CD1c-positive myeloid dendritic cell (primary cell): ENCODE results near the gene CA14.
"Not testable (repeated sequence)": the region's sequence is repeated elsewhere in the genome, so short reads cannot be mapped to it uniquely, and the experiment has no call there.

ENCODE experiments used
- DNase-seq: peaks from one replicate; pipeline ENCODE4 v3.0.0-alpha.2; 2016; ENCODE audit errors: extremely low spot score

Gene CA14

DNA sequence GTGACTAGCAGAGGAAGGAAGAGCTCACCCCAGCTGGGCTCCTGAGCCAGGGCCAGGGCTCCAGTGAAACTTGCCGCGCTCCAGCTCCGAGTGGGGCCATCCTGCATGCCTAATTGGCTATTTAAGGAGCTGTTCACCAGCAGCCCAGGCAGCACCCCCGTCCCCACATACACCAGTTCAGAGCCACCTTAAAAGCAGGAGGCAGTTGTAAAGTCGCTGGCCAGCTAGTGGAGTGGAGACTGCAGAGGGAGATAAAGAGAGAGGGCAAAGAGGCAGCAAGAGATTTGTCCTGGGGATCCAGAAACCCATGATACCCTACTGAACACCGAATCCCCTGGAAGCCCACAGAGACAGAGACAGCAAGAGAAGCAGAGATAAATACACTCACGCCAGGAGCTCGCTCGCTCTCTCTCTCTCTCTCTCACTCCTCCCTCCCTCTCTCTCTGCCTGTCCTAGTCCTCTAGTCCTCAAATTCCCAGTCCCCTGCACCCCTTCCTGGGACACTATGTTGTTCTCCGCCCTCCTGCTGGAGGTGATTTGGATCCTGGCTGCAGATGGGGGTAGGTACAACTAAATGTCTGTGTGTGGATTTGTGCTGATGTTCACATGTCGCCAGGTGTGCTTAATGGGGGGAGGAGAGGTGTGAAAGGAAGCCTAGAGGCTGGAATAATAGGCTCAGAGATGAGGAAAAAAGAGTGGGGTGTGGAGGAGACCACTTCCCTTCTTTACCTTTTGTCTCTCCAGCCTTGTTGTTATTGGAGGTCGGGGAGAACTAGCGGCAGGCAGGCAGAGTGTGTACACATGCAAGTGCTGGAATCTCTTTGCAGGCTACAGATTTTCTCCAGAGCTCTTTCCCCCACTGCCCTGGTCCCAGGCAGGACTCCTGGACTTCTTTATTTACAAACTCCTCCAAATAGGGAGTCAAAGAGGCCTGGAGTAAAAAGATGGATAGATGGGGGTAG, at the start of gene CA14:
TSS of gene CA14 (plus strand) at position 151 of the 962 bp plus-strand sequence. CDS start at position 506, 355 bp downstream.
- no peak for DNase-seq

DNA sequence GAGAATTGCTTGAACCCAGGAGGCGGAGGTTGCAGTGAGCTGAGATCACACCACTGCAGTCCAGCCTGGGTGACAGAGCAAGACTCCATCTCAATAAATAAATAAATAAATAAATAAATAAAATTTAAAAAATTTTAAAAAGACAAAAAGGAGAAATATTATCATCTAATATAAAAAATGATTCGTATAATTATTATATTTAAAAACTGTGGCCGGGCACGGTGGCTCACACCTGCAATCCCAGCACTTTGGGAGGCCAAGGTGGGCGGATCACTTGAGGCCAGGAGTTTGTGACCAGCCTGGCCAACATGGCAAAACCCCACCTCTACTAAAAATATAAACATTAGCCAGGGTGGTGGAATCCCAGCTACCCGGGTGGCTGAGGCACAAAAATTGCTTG, 49.1 kb upstream of the CA14 start:
- DNase-seq: not testable (repeated sequence)

DNA sequence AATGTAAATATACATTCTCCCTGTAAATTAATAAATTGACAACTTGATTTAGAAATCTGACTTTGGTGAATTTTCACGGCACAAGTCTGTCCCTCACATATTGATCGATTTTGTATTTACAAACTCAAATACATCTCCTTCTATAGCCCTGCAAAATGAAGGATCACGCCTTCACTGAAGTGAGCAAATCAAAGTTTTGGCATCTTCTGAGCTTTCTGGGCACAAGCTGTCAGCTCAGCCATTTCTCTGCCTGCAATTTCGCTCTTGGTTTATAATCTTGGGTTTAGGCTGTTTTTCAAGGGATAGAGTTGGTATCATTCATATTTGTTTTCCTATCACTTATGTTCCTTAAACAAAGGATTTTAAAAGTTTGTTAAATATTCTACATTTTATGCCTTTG, 47.5 kb upstream of the CA14 start:
- DNase-seq: no peak

DNA sequence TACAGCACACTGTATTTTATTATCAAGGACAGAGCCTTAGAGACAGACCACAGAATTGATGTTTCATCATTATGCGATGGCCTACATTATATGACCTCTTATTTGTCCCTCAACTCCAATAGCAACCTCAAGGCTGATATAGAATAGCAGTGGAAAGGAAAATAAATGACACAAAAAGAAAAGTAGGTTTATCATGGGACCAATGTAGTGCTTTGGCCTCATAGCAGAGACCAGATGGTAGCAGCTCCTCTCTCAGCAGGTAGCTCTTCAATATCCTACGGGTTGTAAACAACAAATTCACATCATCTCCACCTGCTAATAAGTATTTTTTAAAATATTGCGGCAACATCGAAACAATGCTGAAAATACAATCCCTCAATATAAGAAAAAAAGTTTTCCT, 46.9 kb upstream of the CA14 start:
- no peak for DNase-seq

DNA sequence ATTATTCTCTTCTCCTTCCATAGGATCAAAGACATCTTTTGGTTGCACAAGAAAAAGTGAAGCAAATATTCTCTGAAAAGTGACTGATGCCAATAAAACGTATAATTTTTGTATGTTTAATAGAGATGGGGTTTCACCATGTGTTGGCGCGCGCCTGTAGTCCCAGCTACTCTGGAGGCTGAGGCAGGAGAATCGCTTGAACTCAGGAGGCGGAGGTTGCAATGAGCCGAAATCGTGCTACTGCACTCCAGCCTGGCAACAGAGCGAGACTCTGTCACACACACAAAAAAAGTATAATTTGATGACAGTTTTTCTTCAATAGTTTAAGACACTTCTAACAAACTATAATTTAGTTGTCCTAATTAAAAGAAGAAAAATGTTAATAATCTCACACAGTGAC, 45.5 kb upstream of the CA14 start:
- DNase-seq: no peak

DNA sequence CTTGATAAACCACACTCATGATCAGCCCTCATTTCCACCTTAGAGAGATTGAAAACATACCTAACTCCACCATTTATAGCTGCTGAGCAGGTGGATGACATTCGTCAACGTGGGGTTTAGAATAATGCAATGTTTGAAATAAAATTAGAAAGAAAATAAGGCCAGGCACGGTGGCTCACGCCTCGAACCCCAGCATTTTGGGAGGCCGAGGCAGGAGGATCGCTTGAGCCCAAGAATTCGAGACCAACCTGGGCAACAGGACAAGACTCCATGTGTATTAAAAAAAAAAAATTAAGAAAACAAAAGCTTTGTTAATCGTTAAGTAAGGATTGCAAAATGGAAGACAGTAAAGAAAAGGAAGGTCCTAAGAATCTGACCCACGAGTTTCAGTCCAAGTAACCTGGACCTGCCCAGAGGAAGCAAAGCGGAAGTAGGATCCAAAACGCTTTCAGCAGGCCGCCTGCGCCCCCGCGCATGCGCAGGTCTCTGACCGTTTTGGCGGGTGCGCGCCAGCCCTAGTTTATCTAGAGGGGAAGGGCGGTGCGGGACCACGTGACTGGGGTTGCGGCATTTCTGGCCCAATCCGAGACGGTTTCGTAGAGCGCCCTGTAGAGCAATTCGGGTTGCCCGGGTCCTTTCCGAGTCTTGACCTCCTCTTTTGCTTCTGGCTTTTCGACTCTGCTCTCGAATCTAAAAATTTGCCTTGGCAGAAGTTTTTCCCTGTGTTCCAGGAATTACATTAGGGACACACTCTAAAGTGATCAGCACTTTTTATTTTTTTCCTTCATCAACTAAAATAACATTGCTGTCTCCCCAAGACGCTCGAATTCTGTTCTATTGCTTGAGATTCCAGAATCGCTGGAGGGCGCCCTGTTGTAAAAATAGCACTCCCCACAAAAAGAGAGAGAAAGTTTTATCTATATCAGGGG, 44.1 kb upstream of the CA14 start:
- peak; percentile 98 for DNase-seq

DNA sequence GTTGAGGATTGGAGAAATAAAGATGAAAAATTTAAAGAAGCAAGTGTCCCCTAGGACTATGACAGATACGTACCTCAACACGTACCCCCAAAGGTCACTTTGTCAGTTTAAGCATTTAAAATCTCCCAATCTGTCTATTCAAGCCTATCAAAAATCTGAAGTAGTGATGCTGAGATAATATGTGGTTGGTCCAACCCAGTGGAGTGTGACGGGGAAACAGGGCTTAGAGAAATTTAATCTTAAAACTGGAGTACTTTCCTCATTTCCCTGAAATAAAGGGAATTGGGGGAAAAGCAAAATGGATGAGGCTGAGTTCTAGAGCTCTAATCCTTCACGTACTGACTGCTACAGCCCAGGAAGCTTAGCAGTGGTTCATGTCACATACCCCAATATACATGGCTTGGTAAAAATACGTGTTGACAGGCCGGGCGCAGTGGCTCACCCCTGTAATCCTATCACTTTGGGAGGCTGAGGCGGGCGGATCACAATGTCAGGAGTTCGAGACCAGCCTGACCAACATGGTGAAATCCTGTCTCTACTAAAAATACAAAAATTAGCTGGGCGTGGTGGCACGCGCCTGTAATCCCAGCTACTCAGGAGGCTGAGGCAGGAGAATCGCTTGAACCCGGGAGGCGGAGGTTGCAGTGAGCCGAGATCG, 43.3 kb upstream of the CA14 start:
- not testable (repeated sequence) for DNase-seq

DNA sequence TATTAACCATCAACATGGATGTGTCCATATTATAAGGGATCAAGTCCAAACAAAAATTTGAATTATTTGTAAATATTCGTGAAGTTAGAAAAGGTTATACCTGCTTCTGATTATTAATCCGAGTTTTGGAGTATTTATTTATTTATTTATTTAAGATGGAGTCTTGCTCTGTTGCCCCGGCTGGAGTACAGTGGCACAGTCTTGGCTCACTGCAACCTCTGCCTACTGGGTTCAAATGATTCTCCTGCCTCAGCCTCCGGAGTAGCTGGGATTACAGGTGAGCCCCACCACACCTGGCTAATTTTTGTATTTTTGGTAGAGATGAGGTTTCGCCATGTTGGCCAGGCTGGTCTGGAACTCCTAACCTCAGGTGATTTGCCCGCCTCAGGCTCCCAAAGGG, 41.7 kb upstream of the CA14 start:
- DNase-seq: not testable (repeated sequence)

DNA sequence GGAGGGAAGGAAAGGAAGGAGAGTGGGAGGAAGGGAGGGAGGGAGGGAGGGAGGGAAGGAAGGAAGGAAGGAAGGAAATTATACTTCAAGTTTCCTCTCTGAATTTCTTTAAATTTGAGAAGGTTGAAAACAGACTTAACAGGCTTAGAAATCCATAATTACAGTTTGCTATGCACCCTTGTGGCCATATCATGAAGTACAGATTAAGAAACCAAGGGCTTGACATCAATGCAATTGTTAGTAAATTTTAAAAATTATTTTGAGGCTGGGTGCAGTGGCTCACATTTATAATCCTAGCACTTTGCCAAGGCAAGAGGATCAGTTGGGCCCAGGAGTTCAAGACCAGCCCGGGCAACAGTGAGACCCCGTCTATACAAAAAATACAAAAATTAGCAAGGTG, 36.0 kb upstream of the CA14 start:
- DNase-seq: peak; percentile 49

DNA sequence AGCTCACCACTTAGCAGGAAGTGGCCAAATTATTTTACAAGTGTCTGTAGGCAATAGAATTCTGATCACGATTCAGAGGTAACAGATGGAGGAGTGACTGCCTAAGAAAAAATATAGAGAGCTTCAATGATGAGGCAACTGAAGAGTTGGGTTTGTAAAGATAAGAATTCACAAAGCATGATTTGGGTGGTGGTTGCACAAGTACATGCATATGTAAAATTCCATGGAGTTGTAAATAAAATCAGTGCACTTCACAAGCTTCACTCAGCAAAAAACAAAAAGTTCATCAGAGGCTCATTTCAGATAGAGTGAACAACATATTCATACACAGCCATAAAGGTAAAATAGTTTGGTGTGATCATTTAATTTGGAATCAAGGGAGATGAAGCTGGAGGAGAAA, 32.6 kb upstream of the CA14 start:
- DNase-seq: no peak

DNA sequence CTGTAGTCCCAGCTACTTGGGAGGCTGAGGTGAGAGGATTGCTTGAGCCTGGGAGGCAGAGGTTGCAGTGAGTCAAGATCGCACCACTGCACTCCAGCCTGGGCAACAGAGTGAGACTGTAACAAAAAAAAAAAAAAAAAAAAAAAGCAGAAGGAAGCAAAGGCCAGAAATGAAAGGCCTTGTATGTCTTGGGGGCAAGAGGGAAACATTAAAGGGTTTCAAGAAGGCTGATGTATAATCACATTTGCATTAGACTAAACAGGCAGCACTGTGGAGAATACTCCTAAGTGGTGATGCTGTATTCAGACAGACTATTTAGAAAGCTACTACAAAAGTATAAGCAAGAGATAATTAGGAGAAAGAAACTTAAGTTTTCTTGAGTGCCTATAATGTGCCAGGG, 32.0 kb upstream of the CA14 start:
- no peak for DNase-seq

DNA sequence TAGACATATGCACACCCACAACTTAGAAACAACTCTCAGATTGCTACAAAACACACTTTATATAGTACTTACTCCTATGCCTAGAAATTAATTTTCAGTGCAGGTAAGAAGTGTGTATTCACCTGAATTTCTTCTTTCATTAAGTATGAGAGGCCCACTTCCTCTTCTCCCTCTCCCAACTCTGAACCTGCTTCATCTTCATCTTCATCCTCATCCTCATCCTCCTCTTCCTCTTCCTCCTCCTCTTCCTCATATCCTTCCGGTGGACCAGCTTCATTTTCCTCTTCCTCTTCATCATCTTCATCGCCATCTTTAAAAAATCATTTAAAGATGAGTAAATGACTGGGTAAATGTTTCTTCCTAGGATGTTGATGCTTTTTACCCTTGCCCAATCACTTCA, 31.1 kb upstream of the CA14 start:
- no peak for DNase-seq

DNA sequence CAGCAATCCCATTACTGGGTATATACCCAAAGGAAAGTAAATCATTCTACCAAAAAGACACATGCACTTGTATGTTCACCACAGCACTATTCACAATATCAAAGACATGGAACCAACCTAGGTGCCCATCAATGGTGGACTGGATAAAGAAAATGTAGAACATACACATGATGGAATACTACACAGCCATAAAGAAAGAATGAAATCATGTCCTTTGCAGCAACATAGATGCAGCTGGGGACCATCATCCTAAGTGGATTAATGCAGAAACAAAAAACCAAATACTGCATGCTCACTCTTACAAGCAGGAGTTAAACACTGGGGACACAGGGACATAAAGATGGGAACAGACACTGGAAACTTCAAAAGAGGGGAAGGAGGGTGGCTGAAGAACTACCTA, 30.3 kb upstream of the CA14 start:
- no peak for DNase-seq

DNA sequence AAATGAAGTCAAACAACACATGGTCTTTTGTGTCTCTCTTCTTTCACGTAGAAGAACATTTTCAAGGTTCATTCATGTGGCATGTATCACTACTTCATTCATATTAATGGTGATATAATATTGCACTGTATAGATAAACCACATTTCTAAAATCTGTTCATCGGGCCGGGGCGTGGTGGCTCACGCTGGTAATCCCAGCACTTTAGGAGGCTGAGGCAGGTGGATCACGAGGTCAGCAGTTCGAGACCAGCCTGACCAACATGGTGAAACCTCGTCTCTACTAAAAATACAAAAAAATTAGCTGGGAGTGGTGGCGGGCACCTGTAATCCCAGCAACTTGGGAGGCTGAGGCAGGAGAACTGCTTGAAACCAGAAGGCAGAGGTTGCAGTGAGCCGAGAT, 29.3 kb upstream of the CA14 start:
- not testable (repeated sequence) for DNase-seq

DNA sequence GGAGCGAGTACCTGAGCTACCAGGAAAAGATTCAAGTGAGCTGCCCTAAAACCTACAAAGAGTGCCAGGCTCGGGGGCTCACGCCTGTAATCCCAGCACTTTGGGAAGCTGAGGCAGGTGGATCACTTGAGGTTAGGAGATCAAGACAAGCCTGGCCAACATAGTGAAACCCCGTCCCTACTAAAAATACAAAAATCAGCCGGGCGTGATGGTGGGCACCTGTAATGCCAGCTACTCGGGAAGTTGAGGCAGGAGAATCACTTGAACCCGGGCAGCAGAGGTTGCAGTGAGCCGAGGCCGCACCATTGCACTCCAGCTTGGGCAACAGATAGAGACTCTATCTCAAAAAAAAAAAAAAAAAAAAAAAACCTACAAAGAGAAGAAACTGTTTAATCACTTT, 24.7 kb upstream of the CA14 start:
- DNase-seq: not testable (repeated sequence)

DNA sequence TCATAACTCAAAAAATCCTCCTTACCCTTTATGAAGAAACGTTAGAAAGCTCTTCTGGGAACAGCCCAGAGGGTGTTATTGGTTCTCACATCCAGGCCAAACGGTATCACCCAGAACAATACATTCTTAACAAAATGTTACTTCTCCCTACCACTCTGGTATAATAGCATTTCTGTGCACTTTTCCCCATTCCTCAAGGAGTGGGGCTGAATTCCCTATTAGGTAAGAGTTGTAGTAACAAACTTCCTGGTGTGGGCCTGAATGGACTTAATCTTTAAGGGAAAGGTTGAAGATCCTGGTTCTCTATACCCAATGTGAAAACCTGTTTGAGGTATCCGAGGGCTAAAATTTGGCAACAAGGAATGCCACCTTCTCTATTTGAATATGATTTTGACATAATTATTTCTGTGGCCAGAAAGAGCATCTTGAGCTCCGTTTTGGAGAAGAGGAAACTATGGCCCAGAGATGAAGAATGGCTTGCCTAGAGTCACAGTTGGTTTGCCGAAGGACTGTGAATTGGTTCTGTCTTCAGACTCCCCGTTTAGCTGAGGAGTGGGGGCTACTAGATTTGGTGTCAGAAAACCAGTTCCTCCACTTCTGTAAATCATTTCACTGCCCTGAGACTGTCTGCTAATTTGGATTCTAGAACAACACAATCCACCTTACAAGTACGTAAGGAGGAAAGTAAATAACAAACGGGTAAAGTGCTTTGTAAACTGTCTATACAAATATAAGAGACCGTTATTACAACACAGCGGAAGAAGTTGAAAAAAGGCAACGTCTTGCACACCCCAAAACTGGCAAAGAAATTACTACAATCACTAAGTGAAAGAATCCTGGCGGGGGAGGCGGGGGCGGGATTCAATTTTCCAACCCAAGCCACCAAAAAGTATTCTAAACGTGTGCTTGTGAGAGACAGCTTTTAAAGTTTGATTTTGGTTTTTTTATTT, 23.9 kb upstream of the CA14 start:
- peak; percentile 52 for DNase-seq

DNA sequence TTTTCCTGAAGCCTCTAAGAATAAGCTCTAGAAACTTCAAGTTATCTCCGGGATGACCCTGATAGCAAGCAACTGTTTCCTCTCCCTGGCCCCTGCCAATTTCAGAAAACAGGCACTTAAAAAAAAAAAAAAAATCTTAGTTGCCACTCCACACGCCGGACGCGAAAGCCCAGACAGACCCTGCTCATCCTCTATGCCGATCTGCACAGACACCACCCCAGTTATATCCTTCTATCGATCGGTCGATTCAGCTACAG, 23.3 kb upstream of the CA14 start:
- no peak for DNase-seq

DNA sequence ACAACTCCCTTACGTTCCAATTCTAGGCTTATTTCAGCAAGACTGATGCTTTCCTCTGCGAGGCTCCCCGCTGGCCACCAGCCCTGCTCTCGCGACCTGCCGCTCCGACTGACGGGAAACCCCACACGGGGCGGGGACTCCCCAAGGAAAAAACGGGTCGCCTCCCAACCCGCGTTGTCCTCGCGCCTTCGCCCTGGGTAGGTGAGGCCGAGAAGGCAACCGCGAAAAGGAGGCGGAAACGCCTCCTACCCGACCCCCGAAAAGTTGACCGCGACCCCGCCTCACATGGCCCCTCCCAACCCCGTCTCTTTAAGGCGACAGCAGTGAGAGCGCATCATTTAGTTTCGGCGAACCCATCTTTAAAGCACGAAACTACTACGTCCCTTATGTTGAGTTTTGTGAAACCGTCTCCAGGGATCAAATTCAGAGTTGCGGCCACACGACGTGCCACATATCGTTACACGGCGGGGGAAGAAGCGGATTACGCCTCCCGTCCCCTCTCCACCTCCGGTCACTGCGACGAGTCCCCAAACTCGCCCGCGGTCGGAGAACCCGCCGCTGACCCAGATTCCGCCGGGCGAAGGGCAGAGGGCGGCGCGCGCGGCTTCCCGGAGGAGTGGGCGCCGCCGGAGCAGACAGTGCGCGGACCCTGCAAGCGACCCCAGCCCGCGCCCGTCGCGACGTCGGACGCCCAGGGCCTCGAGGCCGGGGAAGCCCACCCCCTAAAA, 22.8 kb upstream of the CA14 start:
- peak; percentile 84 for DNase-seq

DNA sequence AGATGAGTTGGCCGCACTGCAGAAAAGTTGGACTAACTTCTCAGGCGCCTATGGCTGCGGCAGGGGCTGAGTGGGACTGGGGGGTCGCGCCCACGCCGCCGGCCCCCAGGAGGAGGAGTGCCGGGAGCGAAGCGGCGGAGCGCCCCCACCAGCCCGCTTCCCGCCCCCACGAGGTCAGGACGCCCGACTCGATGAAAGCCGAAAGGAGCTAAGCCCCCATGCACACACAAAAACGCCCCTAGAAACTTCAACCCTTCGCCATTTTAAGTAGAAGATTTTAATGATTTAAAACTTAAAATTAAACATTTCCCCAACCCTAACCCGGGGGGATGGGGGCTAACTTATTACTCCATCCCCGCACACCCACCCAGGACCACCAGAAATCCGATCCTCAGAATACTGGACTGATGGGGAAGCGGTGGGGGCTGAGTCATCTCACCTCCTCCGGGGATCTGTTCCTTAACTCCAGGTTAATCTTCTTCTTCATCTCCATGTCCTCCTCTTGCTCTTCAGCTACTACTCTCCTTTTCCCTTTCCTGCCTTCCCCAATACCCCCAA, 22.2 kb upstream of the CA14 start:
- DNase-seq: peak; percentile 47
